Retinal pigment epithelial cell (primary cell): ENCODE measurements around the gene CA9.
A peak's percentile ranks its signal among the peaks of the same experiment; 100 is the strongest.

Experiments used
- DNase-seq: peaks from one replicate; pipeline ENCODE4 v3.0.0-alpha.2; 2010; ENCODE audit warnings: low read depth
- H3K4me3 ChIP-seq: 2 replicates; pipeline ENCODE4 v1.5.1; 2011; ENCODE audit warnings: mild to moderate bottlenecking, low read length, control low read depth, moderate library complexity
- TF ChIP-seq, protein P1 (sequence below): conservative IDR thresholded peaks from 2 replicates; pipeline ENCODE4 v1.5.1; 2011; ENCODE audit warnings: low read depth, low read length, control low read depth, inconsistent platforms

Gene CA9

GRCh38 chr9:35662437-35662836 is 11.3 kb upstream of the CA9 start:
- TF ChIP-seq, protein P1, sequence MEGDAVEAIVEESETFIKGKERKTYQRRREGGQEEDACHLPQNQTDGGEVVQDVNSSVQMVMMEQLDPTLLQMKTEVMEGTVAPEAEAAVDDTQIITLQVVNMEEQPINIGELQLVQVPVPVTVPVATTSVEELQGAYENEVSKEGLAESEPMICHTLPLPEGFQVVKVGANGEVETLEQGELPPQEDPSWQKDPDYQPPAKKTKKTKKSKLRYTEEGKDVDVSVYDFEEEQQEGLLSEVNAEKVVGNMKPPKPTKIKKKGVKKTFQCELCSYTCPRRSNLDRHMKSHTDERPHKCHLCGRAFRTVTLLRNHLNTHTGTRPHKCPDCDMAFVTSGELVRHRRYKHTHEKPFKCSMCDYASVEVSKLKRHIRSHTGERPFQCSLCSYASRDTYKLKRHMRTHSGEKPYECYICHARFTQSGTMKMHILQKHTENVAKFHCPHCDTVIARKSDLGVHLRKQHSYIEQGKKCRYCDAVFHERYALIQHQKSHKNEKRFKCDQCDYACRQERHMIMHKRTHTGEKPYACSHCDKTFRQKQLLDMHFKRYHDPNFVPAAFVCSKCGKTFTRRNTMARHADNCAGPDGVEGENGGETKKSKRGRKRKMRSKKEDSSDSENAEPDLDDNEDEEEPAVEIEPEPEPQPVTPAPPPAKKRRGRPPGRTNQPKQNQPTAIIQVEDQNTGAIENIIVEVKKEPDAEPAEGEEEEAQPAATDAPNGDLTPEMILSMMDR, result no peak
- DNase-seq, result no peak
- no peak overlapping the region for H3K4me3 ChIP-seq

- TF ChIP-seq, protein P1, result peak; percentile 18
- no peak for DNase-seq
- H3K4me3 ChIP-seq, result peak within 1 kb of the TSS; percentile 56
Measured at GRCh38 chr9:35664531-35665470, 8.9 kb upstream of the CA9 start, which contains the start of gene ARHGEF39. ARHGEF39 (minus strand) TSS chr9:35665195; CDS start chr9:35665169, 26 bp downstream.

DNA sequence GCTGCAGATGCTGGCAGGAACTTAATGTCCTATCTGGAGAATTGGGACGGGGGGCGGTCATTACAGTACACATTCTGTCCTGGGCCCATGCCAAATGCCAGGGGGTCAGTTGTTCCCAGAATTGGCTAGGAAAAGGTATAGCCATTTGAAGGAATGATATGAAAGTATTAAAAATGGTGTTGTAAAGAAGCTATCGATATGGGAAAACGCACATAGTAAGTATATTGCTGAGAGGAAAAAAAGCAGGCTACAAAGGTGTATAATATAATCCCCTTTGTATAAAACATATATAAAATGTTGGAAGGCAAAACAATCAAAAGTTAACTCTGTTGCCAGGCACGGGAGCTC is 8.3 kb upstream of the CA9 start:
- no peak for DNase-seq
- TF ChIP-seq, protein P1, result no peak
- H3K4me3 ChIP-seq, result peak overlapping the region; percentile 56

DNA sequence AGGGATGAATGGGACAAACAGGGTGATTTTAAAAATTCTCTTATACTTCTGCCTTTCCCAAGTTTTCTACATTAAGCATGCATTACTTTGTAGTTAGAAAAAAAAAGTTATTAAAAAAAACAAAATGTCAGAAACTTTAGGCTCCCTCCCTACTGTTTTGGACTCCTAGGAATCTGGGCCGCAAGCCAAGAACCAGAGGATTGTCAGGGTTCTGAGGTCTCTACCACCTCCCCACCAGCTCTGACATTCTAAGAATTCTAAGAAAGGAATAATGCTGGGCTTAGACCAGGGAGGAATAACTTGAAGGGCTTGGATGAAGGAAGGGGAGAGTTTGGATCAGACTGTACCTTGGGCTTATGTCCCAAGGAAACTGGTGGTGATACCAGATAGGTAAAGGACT is 7.7 kb upstream of the CA9 start:
- TF ChIP-seq, protein P1, result no peak
- DNase-seq, result no peak
- peak overlapping the region; percentile 56 for H3K4me3 ChIP-seq

DNA sequence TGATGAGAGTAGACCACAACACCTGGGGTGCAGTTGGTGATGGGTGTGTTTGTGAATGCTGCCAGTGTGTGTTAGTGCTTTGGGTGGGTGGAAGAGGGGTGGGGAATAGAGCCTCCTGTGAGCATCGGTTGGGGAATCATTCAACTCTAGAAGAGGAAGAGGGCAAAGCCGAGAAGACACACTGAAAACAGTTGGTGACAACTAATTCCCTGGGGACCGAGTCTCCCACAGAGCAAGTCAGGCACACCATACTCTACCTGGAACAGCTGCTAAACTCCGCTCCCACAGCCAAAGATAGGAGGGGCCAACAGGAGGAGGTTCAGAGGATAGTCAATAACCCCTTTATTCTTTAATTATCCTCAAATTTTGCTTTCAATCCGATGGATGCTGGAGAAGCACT is 7.2 kb upstream of the CA9 start:
- DNase-seq, result no peak
- TF ChIP-seq, protein P1, result no peak
- no peak overlapping the region for H3K4me3 ChIP-seq

DNA sequence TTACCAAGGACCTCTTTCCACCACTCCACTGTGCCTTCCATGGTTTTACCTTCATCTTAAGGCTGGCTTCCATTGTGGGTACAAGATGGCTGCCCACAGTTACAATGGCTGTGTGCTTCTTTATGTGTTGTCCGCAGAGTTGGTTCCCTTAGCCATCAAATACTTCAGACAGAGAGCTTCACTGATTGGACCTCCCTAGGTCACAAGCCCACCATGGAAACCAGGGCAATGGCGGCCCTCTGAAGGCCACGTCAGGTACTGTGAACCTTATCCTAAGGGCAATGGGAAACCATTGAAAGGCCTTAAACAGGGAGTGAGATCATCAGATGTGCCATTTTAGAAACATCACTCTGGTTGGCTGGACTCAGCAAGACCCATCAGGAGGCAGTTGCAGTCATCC is 5.8 kb upstream of the CA9 start:
- H3K4me3 ChIP-seq, result no peak overlapping the region
- DNase-seq, result no peak
- TF ChIP-seq, protein P1, result no peak

DNA sequence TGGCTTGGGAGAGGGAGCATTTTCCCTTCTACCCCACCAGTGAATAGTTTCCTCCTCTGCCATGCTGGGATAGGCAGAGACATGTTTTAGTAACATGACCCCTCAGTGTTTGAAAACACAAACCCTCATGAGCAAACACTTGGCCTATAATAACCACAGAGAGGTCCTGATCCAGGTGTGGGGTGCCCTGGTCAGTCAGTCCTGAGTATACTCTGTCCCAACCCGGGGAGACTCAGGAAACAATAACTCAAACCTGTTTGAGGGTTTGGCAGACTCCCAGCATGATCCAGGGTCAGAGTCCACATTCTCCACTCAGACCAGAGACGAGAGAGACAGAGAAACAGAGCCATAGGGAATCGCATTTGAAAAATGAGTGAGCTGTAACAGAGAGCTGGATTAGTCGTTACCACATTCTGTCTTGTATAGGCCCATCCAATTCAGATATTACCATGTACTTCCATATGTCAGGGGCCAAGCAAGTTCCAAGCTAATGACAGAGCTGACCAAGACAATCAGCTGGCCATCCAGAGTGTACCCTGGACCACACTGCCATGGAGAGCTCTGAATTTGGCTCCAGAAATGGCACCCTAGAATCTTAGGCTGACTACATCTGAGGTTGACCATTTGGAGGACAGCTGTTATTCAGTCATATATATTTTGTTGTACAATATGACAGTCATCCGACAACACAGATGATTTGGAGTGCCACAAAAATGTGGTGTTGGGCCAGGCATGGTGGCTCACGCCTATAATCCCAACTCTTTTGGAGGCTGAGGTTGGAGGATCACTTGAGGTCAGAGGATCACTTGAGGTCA is 4.2 kb upstream of the CA9 start:
- TF ChIP-seq, protein P1, result no peak
- H3K4me3 ChIP-seq, result no peak overlapping the region
- no peak for DNase-seq
